ENCODE data around the gene CPT1C. TPM values are rescaled to one million over a fixed set of nuclear protein-coding genes. Genes with fewer than 3 reads are reported as not detected.

CPT1C gene
- total and polyA plus RNA-seq, 5 donors, result 4.5 to 8.5 (median 5.7) TPM

GRCh38 chr19:49761625-49762311 is 70.9 kb downstream of the CPT1C start:
- Histone ChIP-seq H3K27me3 (ENCODE audit: control insufficient read depth, insufficient read depth) (no peaks in the 10 kb centered on the region), H3K9me3 (ENCODE audit: control insufficient read depth, low read length) (no peaks in the 10 kb centered on the region), H3K27ac (ENCODE audit: low read length) (peak overlapping the region; percentile 66), H3K4me1 (ENCODE audit: control insufficient read depth, insufficient read depth, low read length) (peaks cover 2% of the 10 kb centered on the region), H3K4me3 (ENCODE audit: low read length) (no peak overlapping the region)
- intact Hi-C loops (cut with DNase I), result loop anchor here in 1 of 4 donors (10.0 kb wide), 1 partner anchor 77 kb away; the partner anchor contains the start of gene ADM5
- WGBS, result 36% methylated on average over 16 of the region's 16 CpGs
- ATAC-seq (no peak), DNase-seq (peak; percentile 64 to 78 (median 77))

GRCh38 chr19:49763230-49763629 is 72.3 kb downstream of the CPT1C start, which contains the start of gene TSKS:
Gene TSKS (minus strand): TSS chr19:49763306. CDS start chr19:49763247, 59 bp downstream.
- no peak for DNase-seq
- WGBS, result 75% methylated on average over 6 of the region's 6 CpGs
- ATAC-seq, result no peak
- Histone ChIP-seq H3K27ac (ENCODE audit: low read length) (peak within 1 kb of the TSS; percentile 55), H3K9me3 (ENCODE audit: control insufficient read depth, low read length) (no peaks in the 10 kb centered on the region), H3K27me3 (ENCODE audit: control insufficient read depth, insufficient read depth) (no peaks in the 10 kb centered on the region), H3K4me1 (ENCODE audit: control insufficient read depth, insufficient read depth, low read length) (peaks cover 5% of the 10 kb centered on the region), H3K4me3 (ENCODE audit: low read length) (no peak within 1 kb of the TSS)
- intact Hi-C loops (cut with DNase I), result loop anchor here in 1 of 4 donors (10.0 kb wide), 1 partner anchor 78 kb away; the partner anchor contains the start of gene ADM5

Small RNA genes lying within 50 kb of the gene (microRNA-seq; reads per million reads assigned to microRNA genes)
- gene MIR5088, result 0 to 1.7 reads per million in 2 donors

Other genes starting within 250 kb of the CPT1C start
- 1 to 10 TPM in 2 of 4 donors, under 1 TPM in 2; 0.48 to 1.2 (median 0.93) TPM for gene SLC17A7, start 249.6 kb upstream of the CPT1C start, total RNA-seq
- 1.1 TPM for gene SLC17A7, start 249.6 kb upstream of the CPT1C start, polyA plus RNA-seq
- 10 to 100 TPM; 35.2 to 43.8 (median 38.2) TPM for gene PIH1D1, start 239.3 kb upstream of the CPT1C start, total RNA-seq
- 34.9 TPM for gene PIH1D1, start 239.3 kb upstream of the CPT1C start, polyA plus RNA-seq
- gene ALDH16A1, start 237.9 kb upstream of the CPT1C start, total RNA-seq, result 10 to 100 TPM; 11.1 to 17.7 (median 11.9) TPM
- 9.3 TPM for gene ALDH16A1, start 237.9 kb upstream of the CPT1C start, polyA plus RNA-seq
- gene FLT3LG, start 216.9 kb upstream of the CPT1C start, total RNA-seq, result 1 to 10 TPM; 4.4 to 6.8 (median 4.9) TPM
- gene FLT3LG, start 216.9 kb upstream of the CPT1C start, polyA plus RNA-seq, result 6.6 TPM
- gene RPL13A, start 203.5 kb upstream of the CPT1C start, total RNA-seq, result 1,000 to 10,000 TPM; 1,399 to 1,753 (median 1,480) TPM
- gene RPL13A, start 203.5 kb upstream of the CPT1C start, polyA plus RNA-seq, result 1,392 TPM
- 1,000 to 10,000 TPM; 1,034 to 1,270 (median 1,120) TPM for gene RPS11, start 194.7 kb upstream of the CPT1C start, total RNA-seq
- gene RPS11, start 194.7 kb upstream of the CPT1C start, polyA plus RNA-seq, result 2,599 TPM
- gene FCGRT, start 178.5 kb upstream of the CPT1C start, total RNA-seq, result 100 to 1,000 TPM; 139 to 158 (median 147) TPM
- 104 TPM for gene FCGRT, start 178.5 kb upstream of the CPT1C start, polyA plus RNA-seq
- 10 to 100 TPM; 10.2 to 27.4 (median 17.6) TPM for gene RCN3, start 163.1 kb upstream of the CPT1C start, total RNA-seq
- 29.3 TPM for gene RCN3, start 163.1 kb upstream of the CPT1C start, polyA plus RNA-seq
- 10 to 100 TPM; 46.1 to 50.8 (median 48.3) TPM for gene NOSIP, start 110.6 kb upstream of the CPT1C start, total RNA-seq
- gene NOSIP, start 110.6 kb upstream of the CPT1C start, polyA plus RNA-seq, result 57.7 TPM
- gene PRRG2, start 109.8 kb upstream of the CPT1C start, total RNA-seq, result under 1 TPM; 0.42 to 0.83 (median 0.69) TPM
- gene PRRG2, start 109.8 kb upstream of the CPT1C start, polyA plus RNA-seq, result 1.2 TPM
- 10 to 100 TPM; 13.1 to 19.9 (median 17.0) TPM for gene PRR12, start 99.9 kb upstream of the CPT1C start, total RNA-seq
- gene PRR12, start 99.9 kb upstream of the CPT1C start, polyA plus RNA-seq, result 9.8 TPM
- gene RRAS, start 51.0 kb upstream of the CPT1C start, total RNA-seq, result 100 to 1,000 TPM in 1 of 4 donors, 10 to 100 TPM in 3; 76.7 to 106 (median 85.3) TPM
- 153 TPM for gene RRAS, start 51.0 kb upstream of the CPT1C start, polyA plus RNA-seq
- 10 to 100 TPM; 41.8 to 52.7 (median 42.3) TPM for gene SCAF1, start 48.9 kb upstream of the CPT1C start, total RNA-seq
- gene SCAF1, start 48.9 kb upstream of the CPT1C start, polyA plus RNA-seq, result 23.3 TPM
- 10 to 100 TPM; 34.1 to 58.0 (median 40.7) TPM for gene IRF3, start 25.3 kb upstream of the CPT1C start, total RNA-seq
- gene IRF3, start 25.3 kb upstream of the CPT1C start, polyA plus RNA-seq, result 39.6 TPM
- gene BCL2L12, start 25.2 kb upstream of the CPT1C start, total RNA-seq, result 10 to 100 TPM in 3 of 4 donors, 1 to 10 TPM in 1; 8.6 to 14.0 (median 12.4) TPM
- gene BCL2L12, start 25.2 kb upstream of the CPT1C start, polyA plus RNA-seq, result 15.1 TPM
- gene PRMT1, start 13.8 kb upstream of the CPT1C start, total RNA-seq, result 100 to 1,000 TPM; 117 to 131 (median 125) TPM
- 154 TPM for gene PRMT1, start 13.8 kb upstream of the CPT1C start, polyA plus RNA-seq
- under 1 TPM; 0.28 to 0.82 (median 0.44) TPM for gene ADM5, start 1.5 kb upstream of the CPT1C start, total RNA-seq
- gene ADM5, start 1.5 kb upstream of the CPT1C start, polyA plus RNA-seq, result 0.52 TPM
- 1 to 10 TPM in 3 of 4 donors, under 1 TPM in 1; 0.59 to 1.4 (median 1.2) TPM for gene TSKS, start 72.2 kb downstream of the CPT1C start, total RNA-seq
- 1.1 TPM for gene TSKS, start 72.2 kb downstream of the CPT1C start, polyA plus RNA-seq
- 10 to 100 TPM; 58.8 to 80.7 (median 73.7) TPM for gene AP2A1, start 75.9 kb downstream of the CPT1C start, total RNA-seq
- 50.8 TPM for gene AP2A1, start 75.9 kb downstream of the CPT1C start, polyA plus RNA-seq
- gene FUZ, start 122.2 kb downstream of the CPT1C start, total RNA-seq, result 10 to 100 TPM; 13.2 to 21.3 (median 16.4) TPM
- 25.8 TPM for gene FUZ, start 122.2 kb downstream of the CPT1C start, polyA plus RNA-seq
- gene MED25, start 127.2 kb downstream of the CPT1C start, total RNA-seq, result 10 to 100 TPM; 37.8 to 50.4 (median 43.1) TPM
- gene MED25, start 127.2 kb downstream of the CPT1C start, polyA plus RNA-seq, result 39.2 TPM
- 100 to 1,000 TPM; 127 to 146 (median 141) TPM for gene PTOV1, start 160.0 kb downstream of the CPT1C start, total RNA-seq
- gene PTOV1, start 160.0 kb downstream of the CPT1C start, polyA plus RNA-seq, result 134 TPM
- gene PNKP, start 176.5 kb downstream of the CPT1C start, total RNA-seq, result 100 to 1,000 TPM in 1 of 4 donors, 10 to 100 TPM in 3; 38.6 to 144 (median 42.9) TPM
- 40.8 TPM for gene PNKP, start 176.5 kb downstream of the CPT1C start, polyA plus RNA-seq
- 10 to 100 TPM; 32.4 to 38.7 (median 36.4) TPM for gene AKT1S1, start 186.2 kb downstream of the CPT1C start, total RNA-seq
- gene AKT1S1, start 186.2 kb downstream of the CPT1C start, polyA plus RNA-seq, result 40.2 TPM
- 10 to 100 TPM; 35.7 to 45.7 (median 42.1) TPM for gene TBC1D17, start 186.6 kb downstream of the CPT1C start, total RNA-seq
- 35.6 TPM for gene TBC1D17, start 186.6 kb downstream of the CPT1C start, polyA plus RNA-seq
- gene IL4I1, start 205.8 kb downstream of the CPT1C start, total RNA-seq, result under 1 TPM in 3 of 4 donors, not detected in 1; 0.24 to 0.92 (median 0.60) TPM
- 0.29 TPM for gene IL4I1, start 205.8 kb downstream of the CPT1C start, polyA plus RNA-seq
- gene ATF5, start 238.1 kb downstream of the CPT1C start, total RNA-seq, result 10 to 100 TPM in 2 of 4 donors, 1 to 10 TPM in 2; 7.1 to 12.9 (median 9.4) TPM
- 16.8 TPM for gene ATF5, start 238.1 kb downstream of the CPT1C start, polyA plus RNA-seq
- gene NUP62, start 238.4 kb downstream of the CPT1C start, total RNA-seq, result 10 to 100 TPM; 25.9 to 34.0 (median 29.7) TPM
- 19.9 TPM for gene NUP62, start 238.4 kb downstream of the CPT1C start, polyA plus RNA-seq

Data from right cardiac atrium (tissue), 5 donors.